Activated CD4-positive, CD25-positive, alpha-beta regulatory T cell treated with anti-CD3 and anti-CD28 coated beads, Interleukin-2, amount 50 U/mL, for 16 hours (primary cell): ENCODE measurements around the gene SLC2A10.

ENCODE experiments used
- DNase-seq: peaks from one replicate; pipeline ENCODE4 v3.0.0-alpha.2; 2020; ENCODE audit warnings: low read depth, low spot score

SLC2A10 gene

GRCh38 chr20:46770330-46771194 is 61.1 kb downstream of the SLC2A10 start:
- DNase-seq, result no peak

- DNase-seq, result no peak
These were observed 61.7 kb downstream of the SLC2A10 start for GRCh38 chr20:46771195-46771588.

- DNase-seq, result no peak
These were observed 63.5 kb downstream of the SLC2A10 start for GRCh38 chr20:46772901-46773300.

GRCh38 chr20:46773680-46774079 is 64.2 kb downstream of the SLC2A10 start:
- DNase-seq, result no peak

- no peak for DNase-seq
These were observed 64.8 kb downstream of the SLC2A10 start for GRCh38 chr20:46774236-46774635.

GRCh38 chr20:46774943-46775560 is 65.6 kb downstream of the SLC2A10 start:
- no peak for DNase-seq

GRCh38 chr20:46775806-46776205 is 66.4 kb downstream of the SLC2A10 start:
- DNase-seq, result no peak

GRCh38 chr20:46777331-46777730 is 67.9 kb downstream of the SLC2A10 start:
- no peak for DNase-seq

- DNase-seq, result no peak
These were observed 70.4 kb downstream of the SLC2A10 start for GRCh38 chr20:46779831-46780230.

- no peak for DNase-seq
These were observed 75.1 kb downstream of the SLC2A10 start for GRCh38 chr20:46784436-46785127.
